CD4-positive, CD25-positive, alpha-beta regulatory T cell (primary cell): ENCODE results near the gene THG1L. TPM values are rescaled to one million over a fixed set of nuclear protein-coding genes. Genes with fewer than 3 reads are reported as not detected.
A peak's percentile ranks its signal among the peaks of the same experiment; 100 is the strongest.

ENCODE experiments used
- ATAC-seq, 2 donors: fragments of 150-1000 bp; cut with Tn5 transposase; one replicate each; pipeline ENCODE4 v1.10.0; 2021; ENCODE audit warnings: low read depth in 2 of 2, moderate number of reproducible peaks in 2 of 2, moderate library complexity in 1 of 2
- DNase-seq, 3 donors: peaks; one replicate each; pipeline versions ENCODE4 v3.0.0 to v3.0.0-alpha.2; 2012 to 2022; ENCODE audit warnings: mixed read lengths in 1 of 3
- H3K27ac ChIP-seq: one replicate; pipeline ENCODE4 v1.7.0; 2013; ENCODE audit warnings: mild to moderate bottlenecking, low read length; ENCODE audit not compliant: insufficient read depth, poor library complexity, severe bottlenecking
- H3K27me3 ChIP-seq: one replicate; pipeline ENCODE4 v1.7.0; 2013; ENCODE audit warnings: low read length; ENCODE audit not compliant: control insufficient read depth, insufficient read depth
- H3K36me3 ChIP-seq: one replicate; pipeline ENCODE4 v1.7.0; 2013; ENCODE audit warnings: mild to moderate bottlenecking, low read length, moderate library complexity; ENCODE audit not compliant: control insufficient read depth, insufficient read depth
- H3K4me1 ChIP-seq: 2 replicates; pipeline ENCODE4 v1.7.0; 2013; ENCODE audit warnings: mild to moderate bottlenecking, low read length; ENCODE audit not compliant: insufficient read depth, control insufficient read depth, poor library complexity, severe bottlenecking
- H3K4me3 ChIP-seq: one replicate; pipeline ENCODE4 v1.7.0; 2013; ENCODE audit warnings: low read depth, mild to moderate bottlenecking, low read length, moderate library complexity
- H3K9me3 ChIP-seq, 2 experiments: 1 replicate in 1 of 2; 2 replicates in 1 of 2; pipeline ENCODE4 v1.7.0; 2013; ENCODE audit warnings: low read length in 2 of 2, mild to moderate bottlenecking in 1 of 2, moderate library complexity in 1 of 2; ENCODE audit not compliant: control insufficient read depth in 2 of 2
- H3K27ac Mint-ChIP-seq, 3 donors: one replicate each; pipeline ENCODE4 v1.8.0; 2020 to 2022; ENCODE audit warnings: mild to moderate bottlenecking in 3 of 3, mixed read lengths in 3 of 3, moderate library complexity in 2 of 3
- H3K27me3 Mint-ChIP-seq: one replicate; pipeline ENCODE4 v1.8.0; 2022; ENCODE audit warnings: mild to moderate bottlenecking, mixed read lengths
- H3K36me3 Mint-ChIP-seq: one replicate; pipeline ENCODE4 v1.8.0; 2020; ENCODE audit warnings: mixed read lengths
- H3K4me1 Mint-ChIP-seq, 4 donors: one replicate each; pipeline ENCODE4 v1.8.0; 2020 to 2022; ENCODE audit warnings: mixed read lengths in 4 of 4, mild to moderate bottlenecking in 1 of 4
- H3K4me3 Mint-ChIP-seq, 4 donors: one replicate each; pipeline ENCODE4 v1.8.0; 2020 to 2022; ENCODE audit warnings: mild to moderate bottlenecking in 4 of 4, mixed read lengths in 4 of 4, moderate library complexity in 3 of 4
- H3K9me3 Mint-ChIP-seq, 7 donors: one replicate each; pipeline ENCODE4 v1.8.0; 2020 to 2022; ENCODE audit warnings: mixed read lengths in 7 of 7, mild to moderate bottlenecking in 3 of 7, moderate library complexity in 2 of 7
- polyA plus RNA-seq, 4 donors: library from polyadenylated mRNA; unstranded; fragments of 300-500 nt; fragmentation: Illumina TruSeq; gene quantifications; one replicate each; pipeline ENCODE4 v1.2.3, GENCODE V29; 2021
- total RNA-seq: library from RNA; stranded (reverse); gene quantifications from one replicate; pipeline ENCODE4 v1.2.3, GENCODE V29; 2022

THG1L gene
- total and polyA plus RNA-seq, 5 donors from 2014 or later = 4.5 to 6.6 (median 5.5) TPM

DNA sequence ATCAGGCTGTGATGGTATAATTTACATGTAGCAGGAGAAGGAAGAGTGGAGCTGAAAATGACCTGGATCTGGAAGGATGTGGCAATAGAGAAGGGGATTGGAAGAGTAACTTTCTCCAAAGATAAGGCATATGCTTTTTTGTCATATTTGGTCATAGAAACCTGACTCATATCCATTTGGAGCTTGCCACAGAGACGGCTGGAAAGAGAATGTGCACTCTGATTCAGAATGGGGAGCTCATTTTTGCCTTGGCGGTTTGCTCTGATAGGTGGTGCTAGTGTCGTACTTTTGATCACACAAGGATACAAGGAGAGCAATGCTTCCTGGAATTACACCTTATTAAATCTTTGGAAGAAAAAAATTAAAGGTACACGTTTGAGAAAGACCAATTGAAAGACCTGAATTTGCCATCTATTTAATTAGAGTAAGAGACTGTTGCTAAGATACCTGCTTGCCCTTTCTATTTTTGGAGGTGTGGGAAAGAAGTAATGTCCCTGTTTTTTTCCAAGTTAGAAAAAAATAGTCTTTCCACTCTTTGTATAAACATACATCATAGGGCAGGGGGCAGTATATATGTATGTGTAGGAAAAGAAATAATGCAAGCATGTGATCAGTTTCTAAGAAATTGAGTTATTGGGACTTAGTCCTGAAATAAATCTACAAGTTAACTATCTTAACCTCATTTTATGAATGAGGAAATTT lies 17.7 kb downstream of the THG1L start:
- Histone ChIP-seq H3K9me3 (no peaks in the 10 kb centered on the region), H3K36me3 (peaks cover 15% of the 10 kb centered on the region), H3K4me3 (no peak overlapping the region), H3K27me3 (no peaks in the 10 kb centered on the region), H3K4me1 (peaks cover 13% of the 10 kb centered on the region), H3K27ac (no peak overlapping the region)
- ATAC-seq (no peak), DNase-seq (no peak)
- peaks cover 9% of the 10 kb centered on the region for H3K36me3 Mint-ChIP-seq
- H3K4me3 Mint-ChIP-seq = no peak overlapping the region
- no peaks in the 10 kb centered on the region for H3K27me3 Mint-ChIP-seq
- H3K4me1 Mint-ChIP-seq = peaks cover 10 to 41% (median 25%) of the 10 kb centered on the region in 4 donors
- H3K9me3 Mint-ChIP-seq = no peaks in the 10 kb centered on the region
- peak overlapping the region in 2 of 3 donors; percentile 7 to 40 for H3K27ac Mint-ChIP-seq

DNA sequence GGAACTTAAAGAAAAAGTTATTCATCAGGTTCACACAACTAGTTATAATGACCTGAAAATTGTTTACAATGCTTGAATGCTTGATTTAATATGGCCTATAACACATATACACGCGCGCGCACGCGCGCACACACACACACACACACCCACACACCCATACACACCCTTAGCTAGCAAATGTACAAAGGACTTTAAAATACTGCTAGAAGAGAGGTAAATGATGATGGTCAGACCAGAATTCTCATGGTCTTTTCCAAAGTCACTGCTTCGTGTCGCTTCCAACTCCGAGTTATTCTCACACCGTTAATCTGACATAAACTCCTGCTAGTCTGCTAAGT lies 18.2 kb downstream of the THG1L start:
- H3K4me3 ChIP-seq = no peak overlapping the region
- H3K27ac Mint-ChIP-seq = no peak overlapping the region
- ATAC-seq (no peak), DNase-seq (no peak)
- H3K9me3 ChIP-seq = no peaks in the 10 kb centered on the region
- H3K27ac ChIP-seq = no peak overlapping the region
- H3K4me1 Mint-ChIP-seq = peaks cover 7 to 38% (median 22%) of the 10 kb centered on the region in 4 donors
- peaks cover 9% of the 10 kb centered on the region for H3K36me3 Mint-ChIP-seq
- H3K27me3 Mint-ChIP-seq = no peaks in the 10 kb centered on the region
- H3K27me3 ChIP-seq = no peaks in the 10 kb centered on the region
- no peaks in the 10 kb centered on the region for H3K9me3 Mint-ChIP-seq
- H3K36me3 ChIP-seq = peaks cover 19% of the 10 kb centered on the region
- H3K4me1 ChIP-seq = peaks cover 10% of the 10 kb centered on the region
- no peak overlapping the region for H3K4me3 Mint-ChIP-seq

DNA sequence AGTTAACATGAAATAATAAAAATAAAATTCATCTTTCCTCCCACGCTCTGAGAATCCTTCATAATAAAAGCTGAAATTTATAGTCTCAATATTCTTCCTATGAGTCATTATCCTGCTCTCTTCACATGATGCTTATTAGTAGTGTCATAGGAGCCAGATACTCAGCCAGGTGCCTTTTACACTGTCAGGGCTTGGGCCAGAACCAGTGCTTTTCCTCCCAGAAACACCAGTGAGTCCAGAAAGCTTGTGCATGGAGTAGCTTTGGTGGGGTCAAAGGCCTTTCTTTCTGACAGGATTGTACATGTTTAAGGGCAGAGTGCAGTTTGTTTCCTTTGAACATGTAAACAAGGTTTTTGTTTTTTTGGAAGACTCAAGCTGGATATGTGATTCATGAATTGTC lies 19.1 kb downstream of the THG1L start:
- Histone ChIP-seq H3K9me3 (no peaks in the 10 kb centered on the region), H3K36me3 (peaks cover 26% of the 10 kb centered on the region), H3K4me3 (no peak overlapping the region), H3K27me3 (no peaks in the 10 kb centered on the region), H3K4me1 (peaks cover under 1% of the 10 kb centered on the region), H3K27ac (no peak overlapping the region)
- Mint-ChIP-seq H3K27ac (peak overlapping the region in 1 of 3 donors; percentile 50), H3K36me3 (peaks cover 14% of the 10 kb centered on the region), H3K4me1 (peaks cover 3 to 29% (median 15%) of the 10 kb centered on the region in 4 donors), H3K9me3 (no peaks in the 10 kb centered on the region), H3K4me3 (no peak overlapping the region), H3K27me3 (no peaks in the 10 kb centered on the region)
- ATAC-seq (no peak), DNase-seq (no peak)

DNA sequence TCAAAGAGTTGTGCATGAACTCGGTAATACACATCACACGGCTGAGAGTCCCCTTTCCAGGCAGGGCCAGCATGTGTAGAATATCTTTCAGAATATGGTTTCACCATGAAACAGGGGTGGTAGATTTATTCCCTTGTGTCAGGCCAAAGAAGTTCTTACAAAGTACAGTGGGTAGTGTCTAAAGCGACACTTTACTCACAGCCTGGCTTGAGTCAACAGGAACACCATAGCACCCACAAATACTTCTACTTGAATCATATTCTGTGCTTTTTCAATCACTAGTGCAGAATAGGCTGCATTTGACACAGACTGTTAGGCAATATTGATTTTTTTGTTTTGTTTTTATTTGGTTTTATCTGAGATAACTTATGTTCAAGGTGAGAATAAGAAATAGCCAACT lies 24.9 kb downstream of the THG1L start:
- Histone ChIP-seq H3K27ac (no peak overlapping the region), H3K4me1 (no peaks in the 10 kb centered on the region), H3K9me3 (no peaks in the 10 kb centered on the region), H3K36me3 (peaks cover 39% of the 10 kb centered on the region), H3K27me3 (no peaks in the 10 kb centered on the region), H3K4me3 (no peak overlapping the region)
- Mint-ChIP-seq H3K27me3 (no peaks in the 10 kb centered on the region), H3K4me3 (no peak overlapping the region), H3K27ac (no peak overlapping the region), H3K9me3 (no peaks in the 10 kb centered on the region), H3K4me1 (no peaks in the 10 kb centered on the region), H3K36me3 (peaks cover 35% of the 10 kb centered on the region)
- ATAC-seq = no peak
- no peak for DNase-seq

DNA sequence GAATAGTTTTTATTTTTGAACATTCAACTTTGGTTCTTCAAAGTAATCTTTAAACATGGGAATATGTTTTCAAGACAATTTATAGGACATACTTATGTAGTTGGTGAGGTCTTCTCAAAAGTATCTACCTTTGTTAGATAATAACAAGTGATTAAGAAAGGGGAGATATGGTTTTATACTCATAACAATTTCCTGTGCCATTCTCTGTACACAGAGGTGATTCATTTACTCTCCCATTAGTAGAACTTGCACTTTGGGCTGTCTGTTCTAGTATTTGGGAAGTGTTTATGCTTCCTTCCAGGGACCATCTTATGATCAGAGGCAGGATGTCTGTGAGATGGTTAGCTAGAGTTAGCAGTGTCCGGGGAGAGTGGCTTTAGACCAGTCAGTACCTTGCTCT lies 27.5 kb downstream of the THG1L start:
- Histone ChIP-seq H3K4me3 (no peak overlapping the region), H3K27me3 (no peaks in the 10 kb centered on the region), H3K4me1 (no peaks in the 10 kb centered on the region), H3K27ac (no peak overlapping the region), H3K9me3 (no peaks in the 10 kb centered on the region), H3K36me3 (peaks cover 26% of the 10 kb centered on the region)
- peaks cover 26% of the 10 kb centered on the region for H3K36me3 Mint-ChIP-seq
- H3K9me3 Mint-ChIP-seq = no peaks in the 10 kb centered on the region
- no peak overlapping the region for H3K4me3 Mint-ChIP-seq
- no peak overlapping the region for H3K27ac Mint-ChIP-seq
- H3K4me1 Mint-ChIP-seq = no peaks in the 10 kb centered on the region
- ATAC-seq (no peak), DNase-seq (peak in 1 of 3 donors; percentile 11)
- H3K27me3 Mint-ChIP-seq = no peaks in the 10 kb centered on the region

DNA sequence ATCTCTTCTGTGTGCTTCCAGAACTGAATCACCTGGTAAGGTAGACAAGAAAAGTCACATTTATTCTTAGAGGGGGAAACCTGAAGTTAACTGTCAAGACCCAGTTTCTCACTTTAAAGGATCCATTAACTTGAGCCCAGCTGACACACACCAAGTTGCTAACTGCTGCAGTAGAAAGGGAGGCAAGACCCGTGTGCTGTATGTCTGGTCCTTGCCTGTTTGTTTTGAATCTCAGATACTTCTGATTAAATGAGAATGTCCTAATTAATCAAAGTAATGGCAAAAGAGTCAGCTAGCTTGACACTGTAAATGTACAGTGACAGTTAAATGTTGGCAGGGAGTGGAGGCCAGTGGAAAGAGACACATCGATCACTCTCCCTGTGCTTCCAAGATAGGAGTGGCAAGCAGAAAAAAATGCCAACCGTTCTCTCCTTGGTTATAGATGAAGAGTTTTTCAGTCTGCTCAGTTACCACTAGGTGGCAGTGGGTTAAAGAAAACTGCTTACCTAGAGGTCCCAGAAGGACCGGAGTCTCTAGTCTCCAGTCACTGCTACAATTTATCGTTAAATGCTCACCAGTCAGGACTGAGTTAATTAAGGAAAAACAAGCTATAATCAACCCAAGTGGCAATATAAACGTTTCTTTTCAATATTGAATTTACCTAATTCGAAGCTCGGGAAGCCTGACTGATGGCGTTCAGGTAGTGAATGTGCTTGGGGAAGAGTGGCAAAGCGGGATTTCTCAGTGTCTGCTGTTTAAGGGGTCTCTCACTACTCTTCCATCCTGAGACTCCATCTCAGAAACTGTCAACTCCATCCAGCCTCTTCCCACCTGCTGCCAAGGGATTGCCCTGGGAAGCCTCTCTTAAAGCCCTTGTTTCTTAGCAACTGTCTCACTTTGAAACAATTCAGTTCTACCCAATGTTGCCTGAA lies 30.7 kb downstream of the THG1L start:
- no peak overlapping the region for H3K4me3 Mint-ChIP-seq
- H3K4me1 Mint-ChIP-seq = no peaks in the 10 kb centered on the region
- H3K27ac Mint-ChIP-seq = peak overlapping the region in 1 of 3 donors; percentile 38
- H3K27me3 ChIP-seq = no peaks in the 10 kb centered on the region
- H3K36me3 Mint-ChIP-seq = peaks cover 8% of the 10 kb centered on the region
- DNase-seq (peak in 2 of 3 donors; percentile 30 to 67), ATAC-seq (peak; percentile 73 to 74)
- no peaks in the 10 kb centered on the region for H3K27me3 Mint-ChIP-seq
- H3K9me3 Mint-ChIP-seq = no peaks in the 10 kb centered on the region
- no peak overlapping the region for H3K27ac ChIP-seq
- H3K36me3 ChIP-seq = no peaks in the 10 kb centered on the region
- no peaks in the 10 kb centered on the region for H3K4me1 ChIP-seq
- no peaks in the 10 kb centered on the region for H3K9me3 ChIP-seq
- H3K4me3 ChIP-seq = no peak overlapping the region

DNA sequence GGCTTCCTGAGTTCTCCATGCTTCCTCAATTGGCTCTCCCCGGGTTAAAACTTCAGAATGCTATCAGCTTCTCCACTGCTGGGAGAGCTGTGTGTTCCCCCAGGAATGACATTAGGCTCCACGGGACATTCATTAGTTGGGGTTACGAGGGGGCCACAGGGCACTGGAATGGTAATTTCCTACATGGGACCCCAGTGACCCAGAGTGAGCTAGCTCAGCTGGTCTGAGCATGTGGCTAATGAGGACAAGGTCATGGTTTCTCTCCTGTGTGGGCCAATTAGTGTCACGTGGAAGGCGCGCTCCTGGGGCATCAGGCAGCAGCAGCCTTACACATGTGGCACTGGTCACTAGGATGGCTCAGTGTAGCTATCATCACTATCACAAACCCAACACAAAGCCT lies 33.3 kb downstream of the THG1L start:
- H3K36me3 Mint-ChIP-seq = peaks cover under 1% of the 10 kb centered on the region
- DNase-seq (no peak), ATAC-seq (no peak)
- H3K4me3 ChIP-seq = no peak overlapping the region
- no peaks in the 10 kb centered on the region for H3K27me3 Mint-ChIP-seq
- no peaks in the 10 kb centered on the region for H3K4me1 Mint-ChIP-seq
- H3K4me1 ChIP-seq = no peaks in the 10 kb centered on the region
- H3K27ac ChIP-seq = no peak overlapping the region
- H3K36me3 ChIP-seq = no peaks in the 10 kb centered on the region
- H3K27ac Mint-ChIP-seq = no peak overlapping the region
- H3K9me3 ChIP-seq = no peaks in the 10 kb centered on the region
- no peaks in the 10 kb centered on the region for H3K27me3 ChIP-seq
- H3K9me3 Mint-ChIP-seq = no peaks in the 10 kb centered on the region
- H3K4me3 Mint-ChIP-seq = no peak overlapping the region
